ENCODE measurements around the gene ABHD6.

GRCh38 chr3:58223855-58224254 lies 13.7 kb upstream of the ABHD6 start:
- TF ChIP-seq CTCF (IDR thresholded peaks at IDR 0.05; ENCODE audit: poor library complexity, severe bottlenecking) (no peak), POLR2AphosphoS5 (IDR thresholded peaks at IDR 0.05) (peak; percentile 51), TAF1 (IDR thresholded peaks at IDR 0.05; ENCODE audit: low read depth) (no peak), EZH2 (IDR thresholded peaks at IDR 0.05; ENCODE audit: borderline replicate concordance, insufficient read depth, low read length, poor library complexity, severe bottlenecking) (no peak), RAD21 (conservative IDR thresholded peaks at IDR 0.05) (peak; percentile 28), MXI1 (conservative IDR thresholded peaks at IDR 0.05; ENCODE audit: poor library complexity, severe bottlenecking) (peak; percentile 62), EP300 (conservative IDR thresholded peaks at IDR 0.05; ENCODE audit: poor library complexity, severe bottlenecking) (peak; percentile 80)

All from neural cell (in vitro differentiated cells).